ENCODE measurements around the gene USP49. TPM values are rescaled to one million over a fixed set of nuclear protein-coding genes. Genes with fewer than 3 reads are reported as not detected.

USP49 gene
- total and polyA plus RNA-seq, 2 of the 13 experiments (the other 11 are each of a cell fraction or from before 2014, with no cell fraction given), result 2.9 to 4.3 TPM

DNA sequence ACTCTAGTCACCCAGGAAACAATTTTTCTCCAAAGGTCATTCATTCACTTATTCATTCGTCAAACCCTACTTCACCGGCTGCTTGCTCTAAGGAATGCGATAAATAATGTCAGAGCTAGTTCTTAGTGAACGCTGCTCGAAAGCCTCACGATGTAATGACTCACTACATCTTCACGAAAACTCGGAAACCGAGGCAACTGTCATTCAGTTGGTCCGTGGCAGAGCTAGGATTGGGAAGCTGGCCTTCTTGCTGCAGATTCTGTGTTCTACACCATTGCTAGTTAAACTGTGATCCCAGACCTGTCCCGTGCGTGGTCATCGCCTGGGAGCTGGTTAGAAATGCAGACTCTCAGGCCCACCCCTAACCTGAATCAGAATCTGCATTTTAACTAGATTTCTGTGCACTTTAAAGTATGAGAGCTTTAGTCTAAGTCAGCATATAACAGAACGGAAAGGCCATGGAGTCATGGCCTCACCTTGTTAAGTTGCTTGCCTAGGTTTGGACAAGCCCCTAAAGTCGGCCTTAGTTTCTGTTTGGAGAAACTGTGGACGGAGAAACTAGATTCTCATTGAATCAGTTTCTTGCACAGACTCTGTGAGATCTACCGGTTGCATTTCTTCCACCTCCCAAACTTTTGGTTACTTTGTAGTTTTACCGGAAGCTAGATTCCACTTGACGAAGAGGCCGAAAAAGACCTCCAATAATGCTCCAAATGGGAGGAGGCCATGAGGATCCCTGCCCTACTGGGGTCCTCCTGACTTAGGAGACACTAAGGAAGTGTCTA is 47.1 kb upstream of the USP49 start (continued):
- TF ChIP-seq, protein P1, sequence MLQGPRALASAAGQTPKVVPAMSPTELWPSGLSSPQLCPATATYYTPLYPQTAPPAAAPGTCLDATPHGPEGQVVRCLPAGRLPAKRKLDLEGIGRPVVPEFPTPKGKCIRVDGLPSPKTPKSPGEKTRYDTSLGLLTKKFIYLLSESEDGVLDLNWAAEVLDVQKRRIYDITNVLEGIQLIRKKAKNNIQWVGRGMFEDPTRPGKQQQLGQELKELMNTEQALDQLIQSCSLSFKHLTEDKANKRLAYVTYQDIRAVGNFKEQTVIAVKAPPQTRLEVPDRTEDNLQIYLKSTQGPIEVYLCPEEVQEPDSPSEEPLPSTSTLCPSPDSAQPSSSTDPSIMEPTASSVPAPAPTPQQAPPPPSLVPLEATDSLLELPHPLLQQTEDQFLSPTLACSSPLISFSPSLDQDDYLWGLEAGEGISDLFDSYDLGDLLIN (CRISPR knock-in tag; IDR thresholded peaks at IDR 0.05; ENCODE audit: borderline replicate concordance), result no peak
- TF ChIP-seq, protein P2, sequence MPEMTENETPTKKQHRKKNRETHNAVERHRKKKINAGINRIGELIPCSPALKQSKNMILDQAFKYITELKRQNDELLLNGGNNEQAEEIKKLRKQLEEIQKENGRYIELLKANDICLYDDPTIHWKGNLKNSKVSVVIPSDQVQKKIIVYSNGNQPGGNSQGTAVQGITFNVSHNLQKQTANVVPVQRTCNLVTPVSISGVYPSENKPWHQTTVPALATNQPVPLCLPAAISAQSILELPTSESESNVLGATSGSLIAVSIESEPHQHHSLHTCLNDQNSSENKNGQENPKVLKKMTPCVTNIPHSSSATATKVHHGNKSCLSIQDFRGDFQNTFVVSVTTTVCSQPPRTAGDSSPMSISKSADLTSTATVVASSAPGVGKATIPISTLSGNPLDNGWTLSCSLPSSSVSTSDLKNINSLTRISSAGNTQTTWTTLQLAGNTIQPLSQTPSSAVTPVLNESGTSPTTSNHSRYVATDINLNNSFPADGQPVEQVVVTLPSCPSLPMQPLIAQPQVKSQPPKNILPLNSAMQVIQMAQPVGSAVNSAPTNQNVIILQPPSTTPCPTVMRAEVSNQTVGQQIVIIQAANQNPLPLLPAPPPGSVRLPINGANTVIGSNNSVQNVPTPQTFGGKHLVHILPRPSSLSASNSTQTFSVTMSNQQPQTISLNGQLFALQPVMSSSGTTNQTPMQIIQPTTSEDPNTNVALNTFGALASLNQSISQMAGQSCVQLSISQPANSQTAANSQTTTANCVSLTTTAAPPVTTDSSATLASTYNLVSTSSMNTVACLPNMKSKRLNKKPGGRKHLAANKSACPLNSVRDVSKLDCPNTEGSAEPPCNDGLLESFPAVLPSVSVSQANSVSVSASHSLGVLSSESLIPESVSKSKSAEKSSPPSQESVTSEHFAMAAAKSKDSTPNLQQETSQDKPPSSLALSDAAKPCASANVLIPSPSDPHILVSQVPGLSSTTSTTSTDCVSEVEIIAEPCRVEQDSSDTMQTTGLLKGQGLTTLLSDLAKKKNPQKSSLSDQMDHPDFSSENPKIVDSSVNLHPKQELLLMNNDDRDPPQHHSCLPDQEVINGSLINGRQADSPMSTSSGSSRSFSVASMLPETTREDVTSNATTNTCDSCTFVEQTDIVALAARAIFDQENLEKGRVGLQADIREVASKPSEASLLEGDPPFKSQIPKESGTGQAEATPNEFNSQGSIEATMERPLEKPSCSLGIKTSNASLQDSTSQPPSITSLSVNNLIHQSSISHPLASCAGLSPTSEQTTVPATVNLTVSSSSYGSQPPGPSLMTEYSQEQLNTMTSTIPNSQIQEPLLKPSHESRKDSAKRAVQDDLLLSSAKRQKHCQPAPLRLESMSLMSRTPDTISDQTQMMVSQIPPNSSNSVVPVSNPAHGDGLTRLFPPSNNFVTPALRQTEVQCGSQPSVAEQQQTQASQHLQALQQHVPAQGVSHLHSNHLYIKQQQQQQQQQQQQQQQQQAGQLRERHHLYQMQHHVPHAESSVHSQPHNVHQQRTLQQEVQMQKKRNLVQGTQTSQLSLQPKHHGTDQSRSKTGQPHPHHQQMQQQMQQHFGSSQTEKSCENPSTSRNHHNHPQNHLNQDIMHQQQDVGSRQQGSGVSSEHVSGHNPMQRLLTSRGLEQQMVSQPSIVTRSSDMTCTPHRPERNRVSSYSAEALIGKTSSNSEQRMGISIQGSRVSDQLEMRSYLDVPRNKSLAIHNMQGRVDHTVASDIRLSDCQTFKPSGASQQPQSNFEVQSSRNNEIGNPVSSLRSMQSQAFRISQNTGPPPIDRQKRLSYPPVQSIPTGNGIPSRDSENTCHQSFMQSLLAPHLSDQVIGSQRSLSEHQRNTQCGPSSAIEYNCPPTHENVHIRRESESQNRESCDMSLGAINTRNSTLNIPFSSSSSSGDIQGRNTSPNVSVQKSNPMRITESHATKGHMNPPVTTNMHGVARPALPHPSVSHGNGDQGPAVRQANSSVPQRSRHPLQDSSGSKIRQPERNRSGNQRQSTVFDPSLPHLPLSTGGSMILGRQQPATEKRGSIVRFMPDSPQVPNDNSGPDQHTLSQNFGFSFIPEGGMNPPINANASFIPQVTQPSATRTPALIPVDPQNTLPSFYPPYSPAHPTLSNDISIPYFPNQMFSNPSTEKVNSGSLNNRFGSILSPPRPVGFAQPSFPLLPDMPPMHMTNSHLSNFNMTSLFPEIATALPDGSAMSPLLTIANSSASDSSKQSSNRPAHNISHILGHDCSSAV (CRISPR knock-in tag; IDR thresholded peaks at IDR 0.05; ENCODE audit: borderline replicate concordance), result no peak
- TF ChIP-seq, protein P3, sequence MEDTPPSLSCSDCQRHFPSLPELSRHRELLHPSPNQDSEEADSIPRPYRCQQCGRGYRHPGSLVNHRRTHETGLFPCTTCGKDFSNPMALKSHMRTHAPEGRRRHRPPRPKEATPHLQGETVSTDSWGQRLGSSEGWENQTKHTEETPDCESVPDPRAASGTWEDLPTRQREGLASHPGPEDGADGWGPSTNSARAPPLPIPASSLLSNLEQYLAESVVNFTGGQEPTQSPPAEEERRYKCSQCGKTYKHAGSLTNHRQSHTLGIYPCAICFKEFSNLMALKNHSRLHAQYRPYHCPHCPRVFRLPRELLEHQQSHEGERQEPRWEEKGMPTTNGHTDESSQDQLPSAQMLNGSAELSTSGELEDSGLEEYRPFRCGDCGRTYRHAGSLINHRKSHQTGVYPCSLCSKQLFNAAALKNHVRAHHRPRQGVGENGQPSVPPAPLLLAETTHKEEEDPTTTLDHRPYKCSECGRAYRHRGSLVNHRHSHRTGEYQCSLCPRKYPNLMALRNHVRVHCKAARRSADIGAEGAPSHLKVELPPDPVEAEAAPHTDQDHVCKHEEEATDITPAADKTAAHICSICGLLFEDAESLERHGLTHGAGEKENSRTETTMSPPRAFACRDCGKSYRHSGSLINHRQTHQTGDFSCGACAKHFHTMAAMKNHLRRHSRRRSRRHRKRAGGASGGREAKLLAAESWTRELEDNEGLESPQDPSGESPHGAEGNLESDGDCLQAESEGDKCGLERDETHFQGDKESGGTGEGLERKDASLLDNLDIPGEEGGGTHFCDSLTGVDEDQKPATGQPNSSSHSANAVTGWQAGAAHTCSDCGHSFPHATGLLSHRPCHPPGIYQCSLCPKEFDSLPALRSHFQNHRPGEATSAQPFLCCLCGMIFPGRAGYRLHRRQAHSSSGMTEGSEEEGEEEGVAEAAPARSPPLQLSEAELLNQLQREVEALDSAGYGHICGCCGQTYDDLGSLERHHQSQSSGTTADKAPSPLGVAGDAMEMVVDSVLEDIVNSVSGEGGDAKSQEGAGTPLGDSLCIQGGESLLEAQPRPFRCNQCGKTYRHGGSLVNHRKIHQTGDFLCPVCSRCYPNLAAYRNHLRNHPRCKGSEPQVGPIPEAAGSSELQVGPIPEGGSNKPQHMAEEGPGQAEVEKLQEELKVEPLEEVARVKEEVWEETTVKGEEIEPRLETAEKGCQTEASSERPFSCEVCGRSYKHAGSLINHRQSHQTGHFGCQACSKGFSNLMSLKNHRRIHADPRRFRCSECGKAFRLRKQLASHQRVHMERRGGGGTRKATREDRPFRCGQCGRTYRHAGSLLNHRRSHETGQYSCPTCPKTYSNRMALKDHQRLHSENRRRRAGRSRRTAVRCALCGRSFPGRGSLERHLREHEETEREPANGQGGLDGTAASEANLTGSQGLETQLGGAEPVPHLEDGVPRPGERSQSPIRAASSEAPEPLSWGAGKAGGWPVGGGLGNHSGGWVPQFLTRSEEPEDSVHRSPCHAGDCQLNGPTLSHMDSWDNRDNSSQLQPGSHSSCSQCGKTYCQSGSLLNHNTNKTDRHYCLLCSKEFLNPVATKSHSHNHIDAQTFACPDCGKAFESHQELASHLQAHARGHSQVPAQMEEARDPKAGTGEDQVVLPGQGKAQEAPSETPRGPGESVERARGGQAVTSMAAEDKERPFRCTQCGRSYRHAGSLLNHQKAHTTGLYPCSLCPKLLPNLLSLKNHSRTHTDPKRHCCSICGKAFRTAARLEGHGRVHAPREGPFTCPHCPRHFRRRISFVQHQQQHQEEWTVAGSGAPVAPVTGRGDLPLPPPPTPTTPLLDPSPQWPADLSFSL (CRISPR knock-in tag; IDR thresholded peaks at IDR 0.05), result no peak
- TF ChIP-seq, protein P4, sequence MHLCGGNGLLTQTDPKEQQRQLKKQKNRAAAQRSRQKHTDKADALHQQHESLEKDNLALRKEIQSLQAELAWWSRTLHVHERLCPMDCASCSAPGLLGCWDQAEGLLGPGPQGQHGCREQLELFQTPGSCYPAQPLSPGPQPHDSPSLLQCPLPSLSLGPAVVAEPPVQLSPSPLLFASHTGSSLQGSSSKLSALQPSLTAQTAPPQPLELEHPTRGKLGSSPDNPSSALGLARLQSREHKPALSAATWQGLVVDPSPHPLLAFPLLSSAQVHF (CRISPR knock-in tag; IDR thresholded peaks at IDR 0.05), result no peak
- TF ChIP-seq FOXJ3 (CRISPR knock-in tag; IDR thresholded peaks at IDR 0.05; ENCODE audit: borderline replicate concordance) (no peak), ZBTB38 (CRISPR knock-in tag; IDR thresholded peaks at IDR 0.05) (no peak), HNRNPH1 (optimal IDR thresholded peaks at IDR 0.05; ENCODE audit: low read depth, low read length) (no peak)
